ENCODE data around the gene ACE. TPM values are rescaled to one million over a fixed set of nuclear protein-coding genes. Genes with fewer than 3 reads are reported as not detected.
"Not testable (repeated sequence)": the region's sequence is repeated elsewhere in the genome, so short reads cannot be mapped to it uniquely, and the experiment has no call there.

The ACE gene
- total RNA-seq, 5 donors from 2014 or later (not counting 1 experiment from before 2014, with no cell fraction given) = 4.1 to 37.0 (median 12.8) TPM

DNA sequence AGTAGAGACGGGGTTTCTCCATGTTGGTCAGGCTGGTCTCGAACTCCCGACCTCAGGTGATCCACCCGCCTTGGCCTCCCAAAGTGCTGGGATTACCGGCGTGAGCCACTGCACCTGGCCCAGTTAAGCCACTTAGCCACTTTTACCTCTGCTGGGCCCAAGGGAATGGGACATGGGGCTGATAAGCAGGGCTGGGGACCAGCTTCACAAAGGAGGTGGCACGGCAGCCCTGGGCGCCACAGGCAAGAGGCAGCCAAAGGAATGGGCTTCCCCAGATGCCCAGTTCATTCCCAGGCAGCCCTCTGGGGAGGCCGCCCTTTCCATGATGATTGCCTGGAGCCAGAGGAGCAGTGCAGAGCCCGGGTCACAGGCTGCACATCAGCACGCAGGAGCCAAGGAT, 25.7 kb upstream of the ACE start:
- Mint-ChIP-seq H3K4me1 (peaks cover 11 to 25% (median 16%) of the 10 kb centered on the region in 3 donors), H3K27me3 (peaks cover 0 to 6% of the 10 kb centered on the region in 2 donors), H3K36me3 (no peaks in the 10 kb centered on the region), H3K27ac (no peak overlapping the region), H3K9me3 (no peaks in the 10 kb centered on the region), H3K4me3 (no peak overlapping the region)
- Histone ChIP-seq H3K27ac (ENCODE audit: low read length) (no peak overlapping the region), H3K27me3 (replicated peaks in 1 of 2; ENCODE audit: control insufficient read depth in 2 of 2, extremely low read depth in 1 of 2, insufficient read depth in 2 of 2, low read length in 1 of 2) (peaks cover 0 to 18% of the 10 kb centered on the region in 2 experiments), H3K4me1 (ENCODE audit: control insufficient read depth in 1 of 2, extremely low read depth in 1 of 2, insufficient read depth in 2 of 2, low read length in 2 of 2) (peaks cover 12 to 27% of the 10 kb centered on the region in 2 experiments), H3K9me3 (no peaks in the 10 kb centered on the region), H3K36me3 (ENCODE audit: control insufficient read depth in 2 of 2, extremely low read depth in 1 of 2, insufficient read depth in 1 of 2, low read length in 1 of 2) (no peaks in the 10 kb centered on the region), H3K4me3 (ENCODE audit: control insufficient read depth in 1 of 2, extremely low read depth in 1 of 2, low read length in 1 of 2) (no peak overlapping the region)
- CTCF ChIA-PET = no interaction called here
- DNase-seq (no peak), ATAC-seq (replicated peaks in 1 of 4) (no peak)
- POLR2A ChIA-PET = no interaction called here
- WGBS (ENCODE audit: insufficient coverage) = 90% methylated on average over 4 of the region's 11 CpGs

- CTCF ChIA-PET = no interaction called here
- H3K36me3 Mint-ChIP-seq = no peaks in the 10 kb centered on the region
- Histone ChIP-seq H3K36me3 (ENCODE audit: control insufficient read depth in 2 of 2, extremely low read depth in 1 of 2, insufficient read depth in 1 of 2, low read length in 1 of 2) (no peaks in the 10 kb centered on the region), H3K4me3 (ENCODE audit: control insufficient read depth in 1 of 2, extremely low read depth in 1 of 2, low read length in 1 of 2) (no peak overlapping the region), H3K27me3 (replicated peaks in 1 of 2; ENCODE audit: control insufficient read depth in 2 of 2, extremely low read depth in 1 of 2, insufficient read depth in 2 of 2, low read length in 1 of 2) (peaks cover 0 to 15% of the 10 kb centered on the region in 2 experiments), H3K4me1 (ENCODE audit: control insufficient read depth in 1 of 2, extremely low read depth in 1 of 2, insufficient read depth in 2 of 2, low read length in 2 of 2) (peaks cover 6 to 17% of the 10 kb centered on the region in 2 experiments), H3K9me3 (no peaks in the 10 kb centered on the region), H3K27ac (ENCODE audit: low read length) (no peak overlapping the region)
- POLR2A ChIA-PET = interaction anchor here in 1 of 2 donors (0.7 kb wide), 1 partner anchor 24 kb away, joined by 3 read pairs; no protein-coding TSS in a partner anchor
- no peak overlapping the region for H3K4me3 Mint-ChIP-seq
- H3K27me3 Mint-ChIP-seq = peaks cover 0 to 6% of the 10 kb centered on the region in 2 donors
- H3K9me3 Mint-ChIP-seq = no peaks in the 10 kb centered on the region
- DNase-seq (no peak), ATAC-seq (replicated peaks in 1 of 4) (no peak)
- no peak overlapping the region for H3K27ac Mint-ChIP-seq
- peaks cover 8 to 20% (median 13%) of the 10 kb centered on the region in 3 donors for H3K4me1 Mint-ChIP-seq
- 81% methylated on average over 9 of the region's 15 CpGs for WGBS (ENCODE audit: insufficient coverage)
These were observed 24.6 kb upstream of the ACE start for GRCh38 chr17:63452046-63452961.

GRCh38 chr17:63452962-63453551, 23.8 kb upstream of the ACE start:
- H3K27me3 Mint-ChIP-seq = peaks cover 0 to 6% of the 10 kb centered on the region in 2 donors
- Histone ChIP-seq H3K4me3 (ENCODE audit: control insufficient read depth in 1 of 2, extremely low read depth in 1 of 2, low read length in 1 of 2) (no peak overlapping the region), H3K4me1 (ENCODE audit: control insufficient read depth in 1 of 2, extremely low read depth in 1 of 2, insufficient read depth in 2 of 2, low read length in 2 of 2) (peaks cover under 1 to 9% of the 10 kb centered on the region in 2 experiments), H3K27me3 (replicated peaks in 1 of 2; ENCODE audit: control insufficient read depth in 2 of 2, extremely low read depth in 1 of 2, insufficient read depth in 2 of 2, low read length in 1 of 2) (peaks cover 0 to 17% of the 10 kb centered on the region in 2 experiments), H3K27ac (ENCODE audit: low read length) (no peak overlapping the region), H3K36me3 (ENCODE audit: control insufficient read depth in 2 of 2, extremely low read depth in 1 of 2, insufficient read depth in 1 of 2, low read length in 1 of 2) (no peaks in the 10 kb centered on the region), H3K9me3 (no peaks in the 10 kb centered on the region)
- POLR2A ChIA-PET = no interaction called here
- CTCF ChIA-PET = no interaction called here
- H3K4me1 Mint-ChIP-seq = peaks cover 4 to 16% (median 9%) of the 10 kb centered on the region in 3 donors
- 75% methylated on average over 5 of the region's 7 CpGs for WGBS (ENCODE audit: insufficient coverage)
- ATAC-seq (replicated peaks in 1 of 4) (no peak), DNase-seq (no peak)
- no peak overlapping the region for H3K27ac Mint-ChIP-seq
- H3K4me3 Mint-ChIP-seq = no peak overlapping the region
- no peaks in the 10 kb centered on the region for H3K36me3 Mint-ChIP-seq
- no peaks in the 10 kb centered on the region for H3K9me3 Mint-ChIP-seq

GRCh38 chr17:63454357-63454756, 22.5 kb upstream of the ACE start:
- H3K27ac ChIP-seq (ENCODE audit: low read length); H3K27ac Mint-ChIP-seq; H3K9me3 Mint-ChIP-seq; ATAC-seq (replicated peaks in 1 of 4); POLR2A ChIA-PET; H3K9me3 ChIP-seq; H3K4me3 ChIP-seq (ENCODE audit: control insufficient read depth in 1 of 2, extremely low read depth in 1 of 2, low read length in 1 of 2); H3K36me3 Mint-ChIP-seq; H3K4me1 ChIP-seq (ENCODE audit: control insufficient read depth in 1 of 2, extremely low read depth in 1 of 2, insufficient read depth in 2 of 2, low read length in 2 of 2); CTCF ChIA-PET; H3K36me3 ChIP-seq (ENCODE audit: control insufficient read depth in 2 of 2, extremely low read depth in 1 of 2, insufficient read depth in 1 of 2, low read length in 1 of 2); DNase-seq; H3K27me3 Mint-ChIP-seq; H3K4me3 Mint-ChIP-seq: not testable (repeated sequence)
- WGBS (ENCODE audit: insufficient coverage) = 77% methylated on average over 5 of the region's 6 CpGs
- peaks cover 0 to 17% of the 10 kb centered on the region in 2 experiments for H3K27me3 ChIP-seq (replicated peaks in 1 of 2; ENCODE audit: control insufficient read depth in 2 of 2, extremely low read depth in 1 of 2, insufficient read depth in 2 of 2, low read length in 1 of 2)
- peaks cover 4 to 11% (median 9%) of the 10 kb centered on the region in 3 donors for H3K4me1 Mint-ChIP-seq

- H3K9me3 ChIP-seq = no peaks in the 10 kb centered on the region
- Mint-ChIP-seq H3K9me3 (no peaks in the 10 kb centered on the region), H3K27me3 (peaks cover under 1 to 8% of the 10 kb centered on the region in 2 donors), H3K36me3 (no peaks in the 10 kb centered on the region), H3K4me3 (no peak overlapping the region), H3K4me1 (peaks cover 4 to 8% (median 7%) of the 10 kb centered on the region in 3 donors), H3K27ac (no peak overlapping the region)
- ChIA-PET POLR2A (no interaction called here), CTCF (no interaction called here)
- H3K27ac ChIP-seq (ENCODE audit: low read length) = no peak overlapping the region
- H3K27me3 ChIP-seq (replicated peaks in 1 of 2; ENCODE audit: control insufficient read depth in 2 of 2, extremely low read depth in 1 of 2, insufficient read depth in 2 of 2, low read length in 1 of 2) = peaks cover 0 to 19% of the 10 kb centered on the region in 2 experiments
- peaks cover 0 to 8% of the 10 kb centered on the region in 2 experiments for H3K4me1 ChIP-seq (ENCODE audit: control insufficient read depth in 1 of 2, extremely low read depth in 1 of 2, insufficient read depth in 2 of 2, low read length in 2 of 2)
- WGBS (ENCODE audit: insufficient coverage) = 53% methylated on average over 3 of the region's 5 CpGs
- DNase-seq (no peak), ATAC-seq (replicated peaks in 1 of 4) (no peak)
- H3K36me3 ChIP-seq (ENCODE audit: control insufficient read depth in 2 of 2, extremely low read depth in 1 of 2, insufficient read depth in 1 of 2, low read length in 1 of 2) = no peaks in the 10 kb centered on the region
- no peak overlapping the region for H3K4me3 ChIP-seq (ENCODE audit: control insufficient read depth in 1 of 2, extremely low read depth in 1 of 2, low read length in 1 of 2)
These were observed 21.9 kb upstream of the ACE start for GRCh38 chr17:63454915-63455314.

GRCh38 chr17:63455417-63455816, 21.4 kb upstream of the ACE start:
- no peaks in the 10 kb centered on the region for H3K36me3 Mint-ChIP-seq
- Histone ChIP-seq H3K4me1 (ENCODE audit: control insufficient read depth in 1 of 2, extremely low read depth in 1 of 2, insufficient read depth in 2 of 2, low read length in 2 of 2) (peaks cover 0 to 5% of the 10 kb centered on the region in 2 experiments), H3K9me3 (no peaks in the 10 kb centered on the region), H3K36me3 (ENCODE audit: control insufficient read depth in 2 of 2, extremely low read depth in 1 of 2, insufficient read depth in 1 of 2, low read length in 1 of 2) (no peaks in the 10 kb centered on the region), H3K4me3 (ENCODE audit: control insufficient read depth in 1 of 2, extremely low read depth in 1 of 2, low read length in 1 of 2) (no peak overlapping the region), H3K27ac (ENCODE audit: low read length) (no peak overlapping the region), H3K27me3 (replicated peaks in 1 of 2; ENCODE audit: control insufficient read depth in 2 of 2, extremely low read depth in 1 of 2, insufficient read depth in 2 of 2, low read length in 1 of 2) (peaks cover 0 to 17% of the 10 kb centered on the region in 2 experiments)
- H3K27ac Mint-ChIP-seq = no peak overlapping the region
- no peak overlapping the region for H3K4me3 Mint-ChIP-seq
- ChIA-PET CTCF (interaction anchor here in 1 of 2 donors (0.6 kb wide), 1 partner anchor 81 kb away, joined by 4 read pairs; no protein-coding TSS in a partner anchor), POLR2A (no interaction called here)
- no peaks in the 10 kb centered on the region for H3K9me3 Mint-ChIP-seq
- no CpG with 5 or more reads among the region's 4 CpGs for WGBS (ENCODE audit: insufficient coverage)
- H3K4me1 Mint-ChIP-seq = peaks cover 2 to 4% (median 3%) of the 10 kb centered on the region in 3 donors
- H3K27me3 Mint-ChIP-seq = peaks cover 3 to 10% of the 10 kb centered on the region in 2 donors
- DNase-seq (no peak), ATAC-seq (replicated peaks in 1 of 4) (no peak)

All from T-cell (primary cell).